Measurements from ENCODE around the gene LBR. TPM values are rescaled to one million over a fixed set of nuclear protein-coding genes. Genes with fewer than 3 reads are reported as not detected.
"Not testable (repeated sequence)": the region's sequence is repeated elsewhere in the genome, so short reads cannot be mapped to it uniquely, and the experiment has no call there.

LBR gene
- total RNA-seq, 1 donor from 2014 or later: 37.1 TPM

DNA sequence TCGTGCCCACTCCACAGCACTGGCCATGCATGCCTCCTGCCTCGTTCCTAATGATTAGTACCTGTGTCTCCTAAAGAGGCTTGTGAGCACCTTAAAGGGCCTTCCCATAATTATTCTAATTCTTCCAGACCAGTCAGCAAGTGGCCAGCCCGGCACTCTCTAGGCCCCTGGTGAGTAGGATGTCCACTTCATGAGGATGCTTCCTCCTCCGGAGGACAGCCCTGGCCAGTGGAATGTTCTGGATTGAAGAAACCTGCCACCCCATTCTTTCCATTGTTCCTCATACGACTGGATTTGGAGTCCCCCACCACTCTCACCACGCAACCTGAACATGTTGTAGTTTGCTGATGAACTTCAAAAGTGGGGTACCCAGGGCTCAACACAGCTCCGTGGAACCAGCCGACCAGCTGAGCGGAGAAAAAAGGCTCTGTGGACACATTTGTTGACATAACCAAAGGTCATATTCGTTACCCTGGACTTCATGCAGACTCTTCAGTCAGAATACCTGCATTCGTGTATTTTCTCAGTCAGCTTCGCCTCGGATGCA is 46.7 kb upstream of the LBR start:
- Histone ChIP-seq H3K36me3 (ENCODE audit: control insufficient read depth, insufficient read depth, low read length) (no peaks in the 10 kb centered on the region), H3K4me3 (ENCODE audit: low read depth, low read length) (no peak overlapping the region), H3K27me3 (ENCODE audit: control insufficient read depth, insufficient read depth, low read length) (no peaks in the 10 kb centered on the region)
- TF ChIP-seq, protein P1, sequence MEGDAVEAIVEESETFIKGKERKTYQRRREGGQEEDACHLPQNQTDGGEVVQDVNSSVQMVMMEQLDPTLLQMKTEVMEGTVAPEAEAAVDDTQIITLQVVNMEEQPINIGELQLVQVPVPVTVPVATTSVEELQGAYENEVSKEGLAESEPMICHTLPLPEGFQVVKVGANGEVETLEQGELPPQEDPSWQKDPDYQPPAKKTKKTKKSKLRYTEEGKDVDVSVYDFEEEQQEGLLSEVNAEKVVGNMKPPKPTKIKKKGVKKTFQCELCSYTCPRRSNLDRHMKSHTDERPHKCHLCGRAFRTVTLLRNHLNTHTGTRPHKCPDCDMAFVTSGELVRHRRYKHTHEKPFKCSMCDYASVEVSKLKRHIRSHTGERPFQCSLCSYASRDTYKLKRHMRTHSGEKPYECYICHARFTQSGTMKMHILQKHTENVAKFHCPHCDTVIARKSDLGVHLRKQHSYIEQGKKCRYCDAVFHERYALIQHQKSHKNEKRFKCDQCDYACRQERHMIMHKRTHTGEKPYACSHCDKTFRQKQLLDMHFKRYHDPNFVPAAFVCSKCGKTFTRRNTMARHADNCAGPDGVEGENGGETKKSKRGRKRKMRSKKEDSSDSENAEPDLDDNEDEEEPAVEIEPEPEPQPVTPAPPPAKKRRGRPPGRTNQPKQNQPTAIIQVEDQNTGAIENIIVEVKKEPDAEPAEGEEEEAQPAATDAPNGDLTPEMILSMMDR (IDR thresholded peaks at IDR 0.05; ENCODE audit: insufficient read depth, low read length, poor library complexity, severe bottlenecking): no peak
- DNase-seq (ENCODE audit: low read depth): no peak

GRCh38 chr1:225473676-225474438 is 46.0 kb upstream of the LBR start:
- H3K27me3 ChIP-seq (ENCODE audit: control insufficient read depth, insufficient read depth, low read length); H3K36me3 ChIP-seq (ENCODE audit: control insufficient read depth, insufficient read depth, low read length); DNase-seq (ENCODE audit: low read depth); H3K4me3 ChIP-seq (ENCODE audit: low read depth, low read length): not testable (repeated sequence)

- not testable (repeated sequence) for DNase-seq (ENCODE audit: low read depth); H3K4me3 ChIP-seq (ENCODE audit: low read depth, low read length); H3K36me3 ChIP-seq (ENCODE audit: control insufficient read depth, insufficient read depth, low read length); H3K27me3 ChIP-seq (ENCODE audit: control insufficient read depth, insufficient read depth, low read length)
Observed at GRCh38 chr1:225473266-225473665, 45.4 kb upstream of the LBR start.

DNA sequence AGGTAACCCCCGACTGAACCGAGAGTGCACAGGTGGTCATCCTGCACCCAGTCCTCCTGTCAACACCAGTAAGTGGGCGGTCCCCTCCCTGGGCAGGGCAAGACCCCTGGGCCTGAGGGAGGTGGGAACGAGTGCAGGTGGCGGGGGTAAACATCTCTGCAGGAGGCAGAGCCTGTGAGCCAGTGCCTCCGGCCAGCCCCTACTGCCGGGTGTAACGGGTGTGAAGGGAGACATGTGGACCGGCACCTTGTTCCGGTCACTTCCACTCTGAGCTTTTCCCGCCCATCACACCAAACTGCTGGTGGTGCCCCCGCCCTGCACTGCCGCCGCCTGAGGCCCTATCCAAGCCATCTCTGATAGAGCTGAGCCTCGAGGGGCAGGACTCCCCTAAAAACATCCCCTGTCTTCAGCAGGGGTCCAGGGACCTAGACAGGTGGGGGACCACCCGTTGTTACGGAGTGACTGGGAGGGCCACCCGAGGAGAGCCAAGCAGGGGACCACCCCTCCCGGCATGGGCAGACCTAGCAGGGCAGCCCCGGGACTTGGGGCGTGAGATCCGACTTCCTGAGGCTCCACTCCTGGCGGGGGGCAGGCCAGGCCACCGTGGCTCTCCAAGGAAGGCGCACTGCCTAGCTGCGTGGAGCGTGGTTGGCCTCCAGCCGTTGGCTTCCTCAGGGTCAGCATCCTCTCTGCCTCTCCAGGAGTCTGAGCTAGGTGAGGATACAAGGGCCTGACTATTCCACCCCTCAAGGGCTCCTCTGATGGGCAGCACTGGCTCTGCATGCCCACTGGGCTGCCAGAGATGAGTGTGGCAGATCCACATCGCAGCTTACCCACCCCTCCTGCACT is 43.8 kb upstream of the LBR start:
- TF ChIP-seq, protein P1 (IDR thresholded peaks at IDR 0.05; ENCODE audit: insufficient read depth, low read length, poor library complexity, severe bottlenecking): no peak
- no peak for DNase-seq (ENCODE audit: low read depth)
- Histone ChIP-seq H3K27me3 (ENCODE audit: control insufficient read depth, insufficient read depth, low read length) (no peaks in the 10 kb centered on the region), H3K36me3 (ENCODE audit: control insufficient read depth, insufficient read depth, low read length) (no peaks in the 10 kb centered on the region), H3K4me3 (ENCODE audit: low read depth, low read length) (no peak overlapping the region)

- no peaks in the 10 kb centered on the region for H3K36me3 ChIP-seq (ENCODE audit: control insufficient read depth, insufficient read depth, low read length)
- TF ChIP-seq, protein P1 (IDR thresholded peaks at IDR 0.05; ENCODE audit: insufficient read depth, low read length, poor library complexity, severe bottlenecking): no peak
- no peak for DNase-seq (ENCODE audit: low read depth)
- H3K27me3 ChIP-seq (ENCODE audit: control insufficient read depth, insufficient read depth, low read length): no peaks in the 10 kb centered on the region
- no peak overlapping the region for H3K4me3 ChIP-seq (ENCODE audit: low read depth, low read length)
Observed at GRCh38 chr1:225471109-225471452, 43.2 kb upstream of the LBR start.

DNA sequence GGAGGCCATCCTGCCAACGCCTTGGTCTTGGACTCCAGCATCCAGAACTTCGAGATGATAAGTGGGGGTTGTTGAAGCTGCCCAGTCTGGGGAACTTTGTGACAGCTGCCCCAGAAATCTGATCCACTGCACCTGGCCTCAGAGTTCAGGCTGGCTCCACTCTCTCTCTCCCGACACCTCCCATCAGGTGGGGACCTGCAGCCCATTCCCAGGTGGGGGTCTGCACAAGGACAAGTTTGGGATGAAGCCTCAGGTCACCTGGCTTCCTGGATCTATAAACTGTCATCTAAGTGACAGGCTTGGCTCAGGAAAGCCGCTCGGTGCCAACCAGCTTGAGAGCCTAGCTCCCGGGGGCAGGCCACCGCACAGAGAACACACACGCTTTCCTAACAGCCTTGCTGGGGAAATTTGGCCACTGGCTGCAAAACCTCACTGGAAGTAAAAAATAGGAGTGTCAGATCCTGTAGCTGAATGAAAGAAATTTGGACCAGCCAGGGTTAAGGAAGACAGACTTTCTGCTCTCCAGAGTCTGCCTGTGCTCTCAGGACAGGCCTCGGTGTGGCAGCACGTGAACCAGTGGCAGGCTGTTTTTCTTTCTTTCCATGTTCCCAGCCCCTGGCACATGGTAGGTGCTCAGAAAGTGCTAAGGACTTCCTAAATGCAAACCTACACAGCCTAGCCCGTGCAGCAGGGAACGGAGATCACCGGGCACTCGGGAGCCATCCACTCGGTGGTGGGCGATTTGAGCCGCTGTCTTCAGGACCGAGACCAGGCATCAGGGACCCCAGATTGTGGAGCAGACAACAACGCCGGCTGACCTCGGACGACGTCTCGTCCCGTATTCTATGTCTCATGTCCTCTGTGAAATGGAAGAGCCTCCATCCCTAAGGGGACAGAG is 42.6 kb upstream of the LBR start:
- TF ChIP-seq, protein P1 (IDR thresholded peaks at IDR 0.05; ENCODE audit: insufficient read depth, low read length, poor library complexity, severe bottlenecking): no peak
- Histone ChIP-seq H3K27me3 (ENCODE audit: control insufficient read depth, insufficient read depth, low read length) (no peaks in the 10 kb centered on the region), H3K4me3 (ENCODE audit: low read depth, low read length) (no peak overlapping the region), H3K36me3 (ENCODE audit: control insufficient read depth, insufficient read depth, low read length) (no peaks in the 10 kb centered on the region)
- no peak for DNase-seq (ENCODE audit: low read depth)
